ENCODE results near the gene MLEC.
A peak's percentile ranks its signal among the peaks of the same experiment; 100 is the strongest.

The MLEC gene, protein sequence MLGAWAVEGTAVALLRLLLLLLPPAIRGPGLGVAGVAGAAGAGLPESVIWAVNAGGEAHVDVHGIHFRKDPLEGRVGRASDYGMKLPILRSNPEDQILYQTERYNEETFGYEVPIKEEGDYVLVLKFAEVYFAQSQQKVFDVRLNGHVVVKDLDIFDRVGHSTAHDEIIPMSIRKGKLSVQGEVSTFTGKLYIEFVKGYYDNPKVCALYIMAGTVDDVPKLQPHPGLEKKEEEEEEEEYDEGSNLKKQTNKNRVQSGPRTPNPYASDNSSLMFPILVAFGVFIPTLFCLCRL

DNA sequence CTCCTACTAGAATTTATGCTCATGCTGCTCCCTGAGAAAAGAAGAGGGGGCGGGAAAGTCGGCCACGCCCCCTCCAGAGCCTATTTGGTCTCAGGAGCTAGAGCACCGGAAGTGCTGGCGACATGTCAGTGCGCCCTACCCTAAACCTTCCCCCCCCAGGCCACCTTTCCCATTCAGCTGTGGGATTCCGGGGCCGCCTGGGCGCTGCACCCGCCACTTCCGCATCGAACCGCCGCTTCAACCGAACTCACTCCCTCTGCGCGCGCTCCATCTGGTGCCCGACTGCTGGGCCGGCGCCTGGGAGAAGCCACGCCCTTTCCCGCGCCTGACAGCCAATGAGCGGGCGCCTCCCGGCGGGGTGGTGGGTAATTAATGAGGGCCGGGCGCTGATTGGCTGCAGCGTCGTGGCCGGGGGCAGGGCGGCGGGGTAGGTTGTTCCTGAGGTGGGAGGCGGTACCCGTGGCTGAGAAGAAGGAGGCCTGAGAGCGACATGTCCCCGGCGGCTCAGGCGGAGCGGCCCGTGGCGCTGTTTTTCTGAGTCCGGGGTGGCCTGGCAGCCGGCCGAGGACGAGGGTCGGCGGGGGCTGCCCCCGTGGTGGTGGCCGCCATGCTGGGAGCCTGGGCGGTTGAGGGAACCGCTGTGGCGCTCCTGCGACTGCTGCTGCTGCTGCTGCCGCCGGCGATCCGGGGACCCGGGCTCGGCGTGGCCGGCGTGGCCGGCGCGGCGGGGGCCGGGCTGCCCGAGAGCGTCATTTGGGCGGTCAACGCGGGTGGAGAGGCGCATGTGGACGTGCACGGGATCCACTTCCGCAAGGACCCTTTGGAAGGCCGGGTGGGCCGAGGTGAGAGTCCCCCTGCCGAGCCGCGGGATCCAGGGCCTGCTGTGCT, at the start of gene MLEC:
Gene MLEC, plus strand, starts transcription at position 460 of the 888 bp plus-strand sequence. Its CDS starts 148 bp downstream, at position 608.
- peak within 1 kb of the TSS; percentile 70 for H3K4me3 ChIP-seq (ENCODE audit: low read depth, low read length)
- in situ Hi-C loops (cut with HindIII; ENCODE audit: low sequenced_read_pairs), result no loop called here
- TF ChIP-seq, protein P1, sequence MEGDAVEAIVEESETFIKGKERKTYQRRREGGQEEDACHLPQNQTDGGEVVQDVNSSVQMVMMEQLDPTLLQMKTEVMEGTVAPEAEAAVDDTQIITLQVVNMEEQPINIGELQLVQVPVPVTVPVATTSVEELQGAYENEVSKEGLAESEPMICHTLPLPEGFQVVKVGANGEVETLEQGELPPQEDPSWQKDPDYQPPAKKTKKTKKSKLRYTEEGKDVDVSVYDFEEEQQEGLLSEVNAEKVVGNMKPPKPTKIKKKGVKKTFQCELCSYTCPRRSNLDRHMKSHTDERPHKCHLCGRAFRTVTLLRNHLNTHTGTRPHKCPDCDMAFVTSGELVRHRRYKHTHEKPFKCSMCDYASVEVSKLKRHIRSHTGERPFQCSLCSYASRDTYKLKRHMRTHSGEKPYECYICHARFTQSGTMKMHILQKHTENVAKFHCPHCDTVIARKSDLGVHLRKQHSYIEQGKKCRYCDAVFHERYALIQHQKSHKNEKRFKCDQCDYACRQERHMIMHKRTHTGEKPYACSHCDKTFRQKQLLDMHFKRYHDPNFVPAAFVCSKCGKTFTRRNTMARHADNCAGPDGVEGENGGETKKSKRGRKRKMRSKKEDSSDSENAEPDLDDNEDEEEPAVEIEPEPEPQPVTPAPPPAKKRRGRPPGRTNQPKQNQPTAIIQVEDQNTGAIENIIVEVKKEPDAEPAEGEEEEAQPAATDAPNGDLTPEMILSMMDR (IDR thresholded peaks at IDR 0.05; ENCODE audit: low read depth, low read length), result no peak
- DNase-seq (ENCODE audit: low read depth, low spot score), result peak; percentile 98

DNA sequence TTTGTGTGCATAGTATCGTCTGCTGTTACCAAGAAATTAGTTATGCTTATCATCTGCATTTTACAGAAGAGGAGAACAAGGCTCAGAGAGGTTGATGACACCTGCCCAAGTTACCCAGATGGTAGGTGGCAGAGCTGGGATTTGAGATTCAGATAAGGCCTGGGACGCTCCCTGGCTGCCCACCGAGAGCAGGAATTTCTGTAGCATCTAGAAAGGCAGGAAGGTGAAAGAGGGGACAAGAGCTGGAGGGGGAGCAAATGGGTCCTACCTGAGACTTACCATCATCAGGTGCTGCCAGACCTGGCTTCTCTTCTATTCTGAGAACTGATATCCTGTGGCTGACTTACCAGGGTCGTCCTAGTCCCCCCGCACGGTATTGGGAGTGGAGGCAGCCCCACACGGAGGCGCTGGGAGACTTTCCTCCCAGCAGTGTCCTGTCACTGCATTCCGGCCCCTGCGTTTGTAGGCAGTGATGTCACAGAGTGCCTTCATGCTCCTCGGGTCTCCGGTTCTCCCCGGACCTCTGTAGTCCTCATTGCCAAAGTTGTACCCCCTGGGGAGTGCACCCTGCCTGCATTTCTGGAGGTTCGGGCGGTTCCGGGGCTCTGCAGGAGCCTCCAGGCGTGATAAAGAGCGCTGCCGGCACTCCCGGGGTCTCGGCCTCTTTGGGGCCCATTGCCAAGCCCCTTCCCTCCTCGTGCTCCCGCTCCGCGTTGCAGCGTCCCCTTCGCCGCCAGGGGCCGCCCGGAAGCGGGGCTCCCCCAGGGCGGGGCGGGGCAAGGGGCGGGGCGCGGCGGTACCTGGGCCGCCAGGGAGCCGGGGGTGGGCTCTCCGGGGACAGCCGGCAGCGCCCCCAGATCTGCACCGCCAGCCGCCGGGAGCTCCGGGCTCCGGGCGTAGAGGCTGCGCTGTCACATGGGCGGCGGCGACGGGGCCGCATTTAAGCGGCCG, 46.9 kb upstream of the MLEC start, which contains the start of gene CABP1:
Gene CABP1, plus strand, starts transcription at position 856 of the 951 bp plus-strand sequence. Its CDS starts 60 bp downstream, at position 916.
- DNase-seq (ENCODE audit: low read depth, low spot score), result no peak
- TF ChIP-seq, protein P1 (IDR thresholded peaks at IDR 0.05; ENCODE audit: low read depth, low read length), result no peak
- H3K4me3 ChIP-seq (ENCODE audit: low read depth, low read length), result no peak within 1 kb of the TSS
- in situ Hi-C loops (cut with HindIII; ENCODE audit: low sequenced_read_pairs), result no loop called here

DNA sequence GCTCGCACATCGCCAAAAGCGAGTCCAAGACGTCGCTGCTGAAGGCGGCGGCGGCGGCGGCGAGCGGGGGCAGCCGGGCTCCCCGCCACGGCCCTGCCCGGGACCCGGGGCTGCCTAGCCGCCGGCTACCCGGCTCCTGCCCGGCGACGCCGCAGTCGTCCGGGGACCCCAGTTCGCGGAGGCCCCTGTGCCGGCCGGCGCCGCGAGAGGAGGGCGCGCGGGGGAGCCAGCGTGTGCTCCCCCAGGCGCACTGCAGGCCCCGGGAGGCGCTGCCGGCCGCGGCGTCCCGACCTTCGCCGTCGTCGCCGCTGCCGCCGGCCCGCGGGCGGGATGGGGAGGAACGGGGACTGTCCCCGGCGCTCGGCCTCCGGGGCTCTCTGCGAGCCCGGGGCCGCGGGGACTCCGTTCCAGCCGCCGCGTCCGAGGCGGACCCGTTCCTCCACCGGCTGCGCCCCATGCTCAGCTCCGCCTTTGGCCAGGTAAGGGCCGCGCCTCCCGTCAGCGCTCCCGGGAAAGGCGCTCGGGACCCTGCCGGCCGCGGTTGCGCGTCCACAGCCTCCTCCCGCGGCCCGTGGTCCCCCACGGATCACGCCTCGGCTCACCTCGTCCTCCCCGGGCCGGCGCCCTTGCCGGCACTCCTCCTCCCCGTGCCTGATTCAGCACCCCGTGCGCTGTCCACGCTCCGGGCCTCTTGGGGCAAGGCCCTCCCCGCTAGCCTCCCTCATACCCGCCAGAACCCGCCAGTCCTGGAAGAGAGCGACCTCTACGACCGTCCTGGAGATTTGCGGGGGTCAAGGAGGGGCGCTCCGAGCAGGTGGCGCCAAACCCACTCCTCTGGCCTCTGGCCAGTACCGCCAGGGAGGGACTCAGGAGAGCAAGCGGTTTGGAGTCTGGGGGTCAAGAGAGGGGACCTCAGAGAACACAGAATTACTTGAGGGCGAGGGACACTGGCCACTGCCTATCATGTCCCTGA, 45.8 kb upstream of the MLEC start:
- DNase-seq (ENCODE audit: low read depth, low spot score), result peak; percentile 49
- in situ Hi-C loops (cut with HindIII; ENCODE audit: low sequenced_read_pairs), result no loop called here
- TF ChIP-seq, protein P1 (IDR thresholded peaks at IDR 0.05; ENCODE audit: low read depth, low read length), result no peak
- H3K4me3 ChIP-seq (ENCODE audit: low read depth, low read length), result no peak overlapping the region

DNA sequence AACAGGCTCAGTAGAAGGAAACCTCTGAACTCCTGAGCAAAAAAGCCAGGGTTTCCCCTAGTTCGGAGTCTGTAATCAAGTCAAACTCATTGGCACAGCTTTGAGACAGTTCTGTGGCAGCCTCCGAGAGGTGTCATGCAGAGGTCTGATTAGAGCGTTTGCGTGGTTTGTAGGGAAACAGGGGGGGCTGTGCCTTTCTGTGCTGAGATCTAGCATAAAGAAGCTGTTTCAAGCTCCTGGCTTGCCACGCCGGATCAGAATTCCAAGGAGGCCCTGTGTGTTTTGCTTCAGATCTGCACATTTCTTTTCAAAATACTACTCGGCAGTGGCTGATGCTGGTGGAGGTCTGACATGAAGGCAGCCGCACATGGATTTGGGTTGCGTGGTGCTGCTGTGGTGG, 44.8 kb upstream of the MLEC start:
- TF ChIP-seq, protein P1 (IDR thresholded peaks at IDR 0.05; ENCODE audit: low read depth, low read length), result no peak
- no peak for DNase-seq (ENCODE audit: low read depth, low spot score)
- H3K4me3 ChIP-seq (ENCODE audit: low read depth, low read length), result no peak overlapping the region
- in situ Hi-C loops (cut with HindIII; ENCODE audit: low sequenced_read_pairs), result no loop called here

DNA sequence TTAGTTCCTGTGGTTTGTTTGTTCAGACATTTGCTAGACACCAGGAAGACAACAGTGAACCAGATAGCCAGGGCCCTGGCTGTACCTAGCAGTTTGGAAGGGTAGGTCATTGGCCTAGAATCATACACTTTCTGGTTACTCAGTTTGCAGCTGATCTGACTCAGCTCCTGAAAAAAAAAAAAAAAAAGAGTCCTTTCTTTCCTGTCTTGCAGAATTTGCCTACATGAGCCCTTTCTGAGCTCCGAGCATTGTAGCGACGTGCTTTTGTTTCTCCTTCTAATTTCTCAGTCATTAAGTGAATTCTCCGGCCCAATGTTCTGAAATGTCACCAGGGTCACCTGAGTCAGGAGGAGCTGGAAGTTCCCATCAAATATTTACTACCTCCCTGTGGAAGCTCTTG, 44.1 kb upstream of the MLEC start:
- in situ Hi-C loops (cut with HindIII; ENCODE audit: low sequenced_read_pairs), result no loop called here
- no peak for DNase-seq (ENCODE audit: low read depth, low spot score)
- H3K4me3 ChIP-seq (ENCODE audit: low read depth, low read length), result no peak overlapping the region
- TF ChIP-seq, protein P1 (IDR thresholded peaks at IDR 0.05; ENCODE audit: low read depth, low read length), result no peak

Data from astrocyte of the spinal cord (primary cell).